Measurements from ENCODE around the gene GET4.

GET4 gene, protein sequence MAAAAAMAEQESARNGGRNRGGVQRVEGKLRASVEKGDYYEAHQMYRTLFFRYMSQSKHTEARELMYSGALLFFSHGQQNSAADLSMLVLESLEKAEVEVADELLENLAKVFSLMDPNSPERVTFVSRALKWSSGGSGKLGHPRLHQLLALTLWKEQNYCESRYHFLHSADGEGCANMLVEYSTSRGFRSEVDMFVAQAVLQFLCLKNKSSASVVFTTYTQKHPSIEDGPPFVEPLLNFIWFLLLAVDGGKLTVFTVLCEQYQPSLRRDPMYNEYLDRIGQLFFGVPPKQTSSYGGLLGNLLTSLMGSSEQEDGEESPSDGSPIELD

DNA sequence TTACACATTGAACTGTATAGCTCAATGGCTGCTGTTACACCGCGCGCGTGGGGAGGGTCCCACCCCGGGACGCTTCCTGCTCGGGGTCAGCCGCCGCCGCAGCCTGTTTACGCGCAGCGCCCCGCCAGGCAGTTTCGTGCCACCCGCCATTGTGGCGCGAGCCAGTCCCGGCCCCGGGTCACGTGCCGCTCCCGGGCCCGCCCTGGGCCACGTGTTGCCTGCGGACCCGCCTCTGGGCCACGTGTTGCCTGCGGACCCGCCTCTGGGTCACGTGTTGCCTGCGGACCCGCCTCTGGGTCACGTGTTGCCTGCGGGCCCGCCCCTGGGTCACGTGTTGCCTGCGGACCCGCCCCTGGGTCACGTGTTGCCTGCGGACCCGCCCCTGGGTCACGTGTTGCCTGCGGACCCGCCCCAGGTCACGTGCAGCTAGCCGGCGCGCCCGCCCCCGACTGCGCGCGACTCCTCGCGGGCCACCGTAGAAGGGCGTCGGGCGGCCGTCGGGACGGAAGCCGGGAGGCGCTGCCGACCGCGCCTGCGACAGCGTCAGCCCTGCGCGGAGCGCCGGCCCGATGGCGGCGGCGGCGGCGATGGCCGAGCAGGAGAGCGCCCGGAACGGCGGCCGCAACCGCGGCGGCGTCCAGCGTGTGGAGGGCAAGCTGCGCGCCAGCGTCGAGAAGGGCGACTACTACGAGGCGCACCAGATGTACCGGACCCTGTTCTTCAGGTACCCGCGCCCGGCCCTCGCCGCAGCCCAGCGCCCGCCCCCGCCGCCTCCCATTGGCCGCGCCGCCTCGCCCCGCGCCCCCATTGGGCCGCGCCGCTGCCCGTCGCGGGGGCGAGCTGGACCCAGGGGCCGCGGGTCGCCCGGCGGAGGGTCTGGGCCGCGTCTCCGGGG, at the start of gene GET4:
Gene GET4 (plus strand): TSS at position 478 of the 895 bp plus-strand sequence. CDS start 92 bp downstream, at position 570.
- DNase-seq = peak; percentile 95

DNA sequence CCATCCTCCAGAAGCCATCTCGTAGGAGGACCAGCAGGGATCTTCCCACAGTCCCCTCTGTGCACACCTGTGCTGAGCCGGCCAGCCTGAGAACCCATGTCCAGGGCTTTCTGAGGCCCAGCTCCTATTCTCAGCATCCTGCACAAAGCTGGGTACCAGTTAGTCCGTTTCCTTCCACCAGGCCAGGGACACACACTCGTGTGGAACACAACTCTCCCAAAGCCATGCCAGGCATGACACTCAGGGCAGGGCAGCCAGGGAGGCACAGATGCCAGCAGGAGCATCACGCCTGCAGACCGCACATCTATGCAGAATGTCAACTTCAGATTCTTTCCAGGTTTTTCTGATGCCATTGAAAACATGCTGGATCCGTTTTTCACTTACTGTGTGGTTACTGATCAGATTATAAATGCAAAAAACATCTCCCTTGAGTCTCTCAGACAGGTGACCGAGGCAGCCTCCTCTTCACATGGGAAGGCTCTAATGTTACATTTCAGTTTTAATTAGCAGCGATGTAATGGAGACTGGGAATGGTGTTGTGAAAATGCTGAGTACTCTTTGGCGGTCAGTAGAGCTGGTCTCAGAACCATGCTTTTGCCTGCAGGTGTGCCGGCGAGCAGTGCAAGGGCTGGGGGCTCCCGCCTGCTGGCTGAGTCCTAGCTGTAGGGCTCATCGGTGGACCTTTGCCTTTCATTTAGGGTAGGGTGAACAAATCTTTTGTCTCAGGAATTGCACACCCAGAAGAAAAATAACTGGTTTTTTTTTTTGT, 47.4 kb upstream of the GET4 start:
- DNase-seq = no peak

DNA sequence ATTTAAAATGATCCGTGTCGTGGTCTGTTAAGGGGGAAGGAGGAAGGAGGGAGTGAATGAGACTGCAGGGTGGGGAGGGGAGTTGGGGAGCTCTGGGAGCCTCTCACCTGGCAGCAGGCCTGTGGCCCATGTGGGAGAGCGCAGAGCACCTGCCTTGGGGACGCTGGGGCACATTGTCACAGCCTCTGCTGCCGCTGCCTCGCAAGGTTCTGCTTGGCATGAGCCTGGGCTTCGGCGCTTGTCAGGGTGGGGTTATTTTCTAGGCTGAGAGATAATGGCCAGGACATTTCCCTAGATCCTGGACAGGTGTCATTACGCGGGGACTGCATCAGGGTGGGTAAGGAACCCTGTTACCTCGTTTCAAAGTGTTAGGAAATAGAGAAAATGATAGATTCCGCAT, 46.3 kb upstream of the GET4 start:
- no peak for DNase-seq

DNA sequence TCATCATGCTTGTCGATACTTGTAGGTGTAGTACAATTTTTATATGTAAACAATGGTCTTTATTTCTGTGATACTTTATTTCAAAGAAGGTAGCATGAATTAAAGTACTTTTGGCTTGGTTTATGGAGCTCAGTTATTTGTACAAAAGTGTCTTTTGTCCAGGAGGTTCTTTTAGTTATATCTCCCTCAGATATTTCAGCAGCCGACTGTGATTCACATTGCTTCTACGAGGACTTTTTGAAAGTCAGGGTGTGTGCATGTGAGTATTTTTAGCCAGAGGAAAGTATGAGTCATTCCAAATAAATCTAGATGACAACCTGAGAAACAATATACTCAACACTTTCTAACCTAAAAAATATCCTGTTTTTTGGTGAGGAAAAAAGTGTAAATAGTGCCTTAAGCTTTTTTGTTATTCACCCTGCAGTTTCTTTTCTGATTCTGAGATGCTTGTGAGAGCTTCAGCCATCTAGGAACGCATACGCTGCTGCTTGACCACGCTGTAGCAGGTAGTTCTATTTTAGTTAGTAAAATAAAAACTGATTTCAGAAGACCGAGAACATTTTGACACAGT, 44.7 kb upstream of the GET4 start:
- peak; percentile 95 for DNase-seq

DNA sequence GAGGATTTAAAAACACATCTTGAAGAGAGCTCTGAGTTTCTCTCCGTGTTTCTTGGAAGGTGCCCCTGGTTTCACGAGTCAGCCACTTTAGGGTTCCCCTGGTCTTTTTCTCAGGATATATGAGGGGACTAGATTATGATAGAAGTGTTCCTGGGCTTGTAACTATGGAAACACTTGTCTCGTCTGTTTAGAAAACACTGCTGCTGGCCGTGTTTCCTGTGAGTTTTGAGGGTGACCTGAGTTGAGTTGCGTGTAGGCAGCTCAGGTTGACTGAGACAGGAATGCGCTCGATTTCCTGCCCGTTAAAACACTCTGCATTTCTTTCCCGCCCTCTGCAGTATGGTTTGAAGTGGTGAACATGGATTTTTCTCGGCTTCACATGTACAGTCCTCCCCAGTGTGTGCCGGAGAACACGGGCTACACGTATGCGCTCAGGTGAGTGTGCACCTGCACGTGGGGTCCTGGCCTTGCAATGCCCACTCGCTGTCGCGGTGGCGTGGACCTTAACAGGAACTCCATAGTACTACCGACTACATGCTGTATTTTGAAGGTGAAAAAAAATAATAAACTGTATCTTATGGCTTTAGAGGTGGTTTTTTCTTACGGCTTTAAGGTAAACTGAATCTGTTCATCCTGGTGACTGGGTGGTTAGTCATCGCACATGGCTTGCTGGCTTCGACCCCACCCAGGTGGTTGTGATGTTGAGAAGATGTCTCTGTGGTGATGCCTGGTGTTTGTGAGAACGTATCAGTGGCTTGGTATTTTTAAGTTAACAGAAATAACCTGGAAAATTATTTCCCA, 44.0 kb upstream of the GET4 start, which contains the start of gene SUN1:
Gene SUN1 (plus strand): TSS at position 310 of the 801 bp plus-strand sequence. CDS start 49 bp downstream, at position 359.
- DNase-seq = peak; percentile 99

DNA sequence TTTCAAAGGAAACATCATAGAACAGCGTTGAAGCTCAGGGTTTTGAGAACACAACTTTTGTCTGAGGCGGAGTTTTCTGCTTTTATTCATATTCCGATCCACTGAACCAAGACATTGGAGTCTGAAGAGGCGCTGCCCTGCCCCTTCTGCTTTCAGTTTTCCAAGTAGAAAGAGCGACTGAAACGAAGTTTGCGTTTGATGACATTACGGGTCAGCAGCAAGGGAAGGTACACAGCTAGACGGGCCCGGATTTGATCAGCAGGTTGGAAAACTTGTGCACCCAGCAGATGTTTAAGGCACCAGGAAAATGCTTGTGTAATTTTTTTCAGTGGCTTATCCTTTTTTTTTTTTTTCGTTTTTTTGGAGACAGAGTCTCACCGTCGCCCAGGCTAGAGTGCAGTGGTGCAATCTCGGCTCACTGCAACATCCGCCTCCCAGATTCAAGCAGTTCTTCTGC, 43.4 kb upstream of the GET4 start:
- no peak for DNase-seq

DNA sequence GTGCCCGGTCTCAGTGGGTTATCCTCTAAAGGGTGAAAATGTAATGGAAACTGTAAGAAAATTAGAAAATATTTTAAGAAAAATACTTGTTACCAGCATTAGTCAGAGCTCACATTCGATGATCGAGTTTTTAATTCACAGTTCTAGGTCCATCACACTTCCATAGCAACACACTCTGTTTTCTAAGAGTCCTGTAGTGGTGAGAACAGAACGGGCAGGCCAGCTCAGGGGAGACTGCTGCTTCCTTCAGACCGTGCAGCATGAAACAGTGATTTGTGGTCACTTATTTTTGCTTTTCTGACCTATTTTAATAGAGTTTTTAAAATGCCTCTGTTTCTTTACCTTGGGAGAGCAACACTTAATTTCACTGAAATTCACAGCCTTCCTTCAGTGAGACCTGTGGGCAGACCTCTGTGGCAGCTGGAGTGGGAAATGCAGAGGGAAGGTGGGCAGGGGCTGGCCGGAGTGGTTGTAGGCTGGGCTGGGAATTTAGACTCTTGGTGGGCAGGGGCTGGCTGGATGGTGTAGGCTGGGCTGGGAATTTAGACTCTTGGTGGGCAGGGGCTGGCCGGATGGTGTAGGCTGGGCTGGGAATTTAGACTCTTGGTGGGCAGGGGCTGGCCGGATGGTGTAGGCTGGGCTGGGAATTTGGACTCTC, 42.6 kb upstream of the GET4 start:
- no peak for DNase-seq

DNA sequence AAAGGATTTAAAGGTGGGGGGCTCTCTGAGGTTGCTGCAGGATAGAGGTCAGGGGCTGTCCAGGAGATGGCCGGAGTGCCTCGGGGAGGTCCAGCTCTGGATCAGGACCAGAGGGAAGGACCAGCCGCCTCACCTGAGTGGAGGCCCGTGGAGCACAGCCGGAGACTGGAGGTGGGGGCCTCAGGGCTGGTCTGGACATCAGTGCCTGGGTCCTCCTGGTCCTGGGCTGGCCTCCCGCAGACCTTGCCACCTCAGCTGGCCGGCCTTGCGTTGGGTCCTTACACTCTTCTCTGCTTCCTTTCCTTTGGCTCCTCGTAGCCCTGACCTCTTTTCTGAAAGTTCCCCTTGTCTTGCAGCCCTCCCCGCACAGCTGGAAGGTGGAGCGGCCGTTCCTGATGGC, 42.1 kb upstream of the GET4 start:
- DNase-seq = no peak

DNA sequence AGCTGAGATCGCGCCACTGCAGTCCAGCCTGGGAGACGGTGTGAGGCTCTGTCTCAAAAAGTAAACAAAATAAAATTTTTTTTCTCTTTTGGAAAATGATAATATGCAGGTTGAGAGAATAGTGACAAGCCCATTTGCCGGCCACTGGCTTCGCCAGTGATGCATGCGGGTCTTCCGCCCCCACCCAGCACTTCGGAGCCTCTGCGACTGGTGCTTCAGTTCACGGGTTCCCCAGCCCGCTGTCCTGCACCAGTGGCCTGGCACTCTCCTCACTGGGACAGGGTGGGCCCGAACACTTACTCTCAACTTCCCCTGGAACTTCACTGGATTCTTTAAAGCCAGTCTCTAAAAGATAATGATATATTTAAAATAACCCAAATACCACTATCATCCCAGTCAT, 41.3 kb upstream of the GET4 start:
- DNase-seq = no peak

DNA sequence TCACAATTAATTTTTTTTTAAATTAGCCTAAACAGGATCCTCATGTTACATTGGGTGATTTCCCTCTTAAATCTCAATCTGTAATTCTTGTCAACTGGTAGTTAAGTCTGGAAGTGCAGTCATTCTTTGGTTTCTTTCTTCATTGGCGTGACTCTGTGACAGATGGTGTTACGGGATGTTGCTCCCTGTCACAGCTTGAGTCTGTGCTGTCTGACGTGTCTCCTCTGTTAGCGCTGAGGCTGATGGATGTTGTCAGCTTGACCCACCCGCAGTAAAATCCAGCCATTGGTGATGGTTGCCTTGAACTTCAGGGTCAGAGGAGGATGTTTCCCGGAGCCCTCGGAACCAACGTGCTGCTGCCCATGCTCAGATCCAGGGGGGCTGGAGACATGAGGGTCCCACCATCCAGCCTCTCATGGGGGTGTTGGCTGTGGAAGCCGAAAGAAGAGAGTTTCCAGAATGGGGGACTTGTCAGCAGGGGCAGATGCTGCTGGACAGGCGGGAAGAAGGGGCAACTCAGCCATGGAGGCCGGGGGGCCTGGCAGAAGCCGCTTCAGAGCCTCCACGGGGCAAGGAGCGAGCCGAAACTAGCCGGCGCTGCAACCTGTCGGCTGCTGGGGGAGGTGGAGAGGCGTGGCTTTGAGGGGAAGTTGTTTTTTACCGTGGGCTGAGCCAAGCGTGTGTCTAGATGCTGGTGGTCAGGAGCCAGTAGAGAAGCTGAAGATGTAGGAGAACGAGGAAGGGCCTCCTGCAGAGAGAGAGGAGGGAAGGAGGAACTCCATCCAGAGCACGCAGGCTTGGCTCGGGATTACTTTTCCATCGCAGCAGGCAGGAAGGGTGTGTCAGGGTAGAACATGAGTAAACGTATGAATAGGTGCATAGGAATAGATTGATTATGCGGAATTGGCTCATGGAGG, 40.6 kb upstream of the GET4 start:
- DNase-seq = no peak

DNA sequence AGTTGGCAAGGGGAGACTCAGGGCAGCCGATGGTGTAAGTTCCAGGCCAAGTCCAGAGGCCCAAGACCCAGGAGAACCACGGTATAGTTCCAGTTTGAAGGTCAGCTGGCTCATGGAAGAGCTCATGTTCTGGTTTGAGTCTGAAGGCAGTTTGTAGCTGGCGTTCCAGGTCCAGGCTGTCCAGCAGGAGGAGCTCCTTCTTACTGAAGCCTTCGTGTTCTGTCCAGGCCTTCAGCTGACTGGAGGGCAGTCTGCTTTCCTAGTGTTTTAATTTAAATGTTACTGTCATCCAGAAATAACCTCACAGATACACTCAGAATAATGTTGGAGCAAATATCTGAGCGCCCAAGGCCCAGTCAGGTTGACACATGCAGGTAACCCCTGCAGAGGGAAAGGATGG, 39.9 kb upstream of the GET4 start:
- peak; percentile 26 for DNase-seq

DNA sequence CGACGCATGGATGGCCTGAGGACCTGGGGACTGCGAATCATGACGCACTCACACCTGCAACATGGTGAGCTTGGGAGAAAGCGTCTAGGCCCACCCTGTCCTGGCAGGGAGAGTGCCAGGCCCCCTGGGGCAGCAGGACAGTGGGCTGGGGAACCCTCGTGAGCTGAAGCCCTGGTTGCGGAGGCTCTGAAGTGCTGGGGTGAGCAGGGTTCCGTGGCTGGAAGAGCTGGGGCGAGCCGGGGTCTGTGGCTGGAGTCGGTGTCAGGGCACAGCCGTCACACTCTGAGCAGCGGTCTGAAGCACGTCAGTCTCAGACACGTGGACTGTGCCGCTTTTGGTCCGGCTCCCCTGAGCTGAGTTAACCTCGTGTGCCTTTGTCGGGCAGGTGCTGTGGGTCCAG, 39.4 kb upstream of the GET4 start:
- DNase-seq = no peak

DNA sequence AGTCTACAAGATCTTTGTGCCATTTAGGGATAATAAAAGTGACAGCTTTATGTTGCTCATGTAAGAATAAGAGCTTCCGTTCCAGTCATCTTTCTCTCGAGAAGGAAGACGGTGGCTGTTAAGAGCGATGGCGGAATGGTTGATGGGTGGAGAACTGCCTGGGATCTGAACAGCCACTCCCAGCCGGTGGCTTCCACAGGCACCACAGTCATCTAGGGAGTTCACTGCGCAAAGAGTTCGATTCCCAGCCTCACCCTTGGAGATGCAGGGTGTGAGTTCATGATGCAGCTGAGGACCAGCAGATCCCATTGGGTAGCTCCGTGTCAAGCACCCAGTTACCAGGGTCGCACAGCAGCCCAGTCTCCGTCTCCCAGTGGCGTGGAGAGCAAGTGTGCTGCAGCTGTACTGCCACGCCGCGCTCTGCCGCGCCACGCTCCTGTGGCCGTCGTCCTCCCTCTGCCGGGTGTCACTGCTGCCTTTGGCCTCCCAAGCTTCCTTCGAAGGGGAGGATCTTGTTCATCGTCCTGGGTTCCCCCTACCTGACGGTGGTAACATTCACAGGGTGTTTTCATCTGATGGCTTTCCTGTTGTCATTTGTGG, 36.3 kb upstream of the GET4 start:
- DNase-seq = no peak

DNA sequence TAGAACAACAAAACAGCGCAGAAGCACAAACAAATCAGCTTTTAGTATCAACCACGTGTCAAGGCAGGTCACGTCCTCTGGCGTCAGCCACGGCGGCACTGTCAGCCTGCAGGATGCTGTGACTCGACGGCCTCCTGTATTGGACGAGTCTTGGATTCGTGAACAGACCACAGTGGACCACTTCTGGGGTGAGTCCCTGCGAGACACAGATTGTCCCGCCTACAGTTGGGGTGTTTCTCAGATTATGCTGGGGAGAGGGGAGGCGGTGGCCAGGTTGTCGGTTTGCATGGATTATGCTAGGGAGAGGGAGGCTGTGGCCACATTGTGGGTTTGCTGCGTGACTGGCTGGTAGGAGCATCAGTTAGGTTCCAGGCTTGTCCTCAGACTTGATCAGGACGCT, 34.4 kb upstream of the GET4 start:
- no peak for DNase-seq

DNA sequence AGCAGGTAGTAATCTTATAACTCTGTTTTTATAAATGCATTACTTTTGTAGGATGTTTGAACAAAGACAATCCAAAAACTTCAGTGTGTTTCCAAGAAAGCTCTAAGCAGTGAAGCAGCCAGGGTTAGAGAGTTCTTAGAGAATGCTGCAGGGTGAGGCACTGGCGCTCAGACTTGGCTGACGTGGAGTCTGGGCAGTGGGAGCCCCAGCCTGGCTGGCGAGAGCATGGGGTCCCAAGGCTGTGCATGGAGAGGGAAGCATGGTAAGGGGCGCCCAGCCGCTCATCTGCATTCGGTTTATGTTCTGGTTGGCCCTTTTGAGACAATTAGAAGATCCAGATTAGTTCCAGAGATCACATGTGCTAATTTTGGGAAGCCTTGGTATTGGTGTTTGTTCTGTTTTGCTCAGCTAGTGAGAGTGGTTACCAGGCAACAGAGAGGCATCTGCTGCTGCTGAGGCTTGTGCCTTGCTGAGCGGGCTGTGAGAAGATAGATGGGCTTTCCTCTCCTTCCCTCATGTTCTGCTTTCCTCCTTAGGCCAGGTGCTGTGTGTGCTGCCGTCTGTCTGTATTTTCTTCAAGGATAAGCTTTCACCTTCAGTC, 33.8 kb upstream of the GET4 start:
- no peak for DNase-seq

DNA sequence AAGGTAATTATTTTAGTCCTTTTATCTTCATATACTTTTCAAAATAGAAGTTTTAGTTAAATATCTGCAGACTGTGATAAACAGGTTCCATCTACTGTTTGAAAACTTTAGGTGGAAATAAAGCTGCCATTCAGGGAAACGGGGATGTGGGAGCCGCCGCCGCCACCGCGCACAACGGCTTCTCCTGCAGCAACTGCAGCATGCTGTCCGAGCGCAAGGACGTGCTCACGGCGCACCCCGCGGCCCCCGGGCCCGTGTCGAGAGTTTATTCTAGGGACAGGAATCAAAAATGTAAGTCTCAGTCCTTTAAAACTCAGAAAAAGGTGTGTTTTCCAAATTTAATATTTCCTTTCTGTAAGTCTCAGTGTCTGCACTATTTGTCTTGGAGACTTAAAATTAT, 33.1 kb upstream of the GET4 start:
- DNase-seq = no peak

DNA sequence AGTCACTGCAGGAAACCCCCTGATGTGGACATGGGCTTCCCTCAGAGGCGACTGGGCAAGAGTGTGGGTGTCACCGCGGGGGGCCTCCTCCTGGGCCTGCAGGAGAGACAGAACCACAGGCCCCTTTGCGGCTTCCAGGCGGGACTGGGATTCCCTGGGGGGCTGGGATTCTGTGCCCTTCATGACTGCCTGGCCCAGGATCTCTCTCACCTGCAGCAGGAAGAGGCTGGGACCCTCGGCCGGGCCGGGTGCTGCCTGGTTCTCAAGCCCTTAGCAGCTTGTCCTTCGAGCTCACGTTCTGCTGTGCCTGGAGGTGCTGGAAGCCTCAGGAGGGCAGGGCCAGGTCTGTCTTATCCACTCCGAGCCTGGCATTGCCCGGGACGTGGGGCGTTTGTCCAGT, 32.3 kb upstream of the GET4 start:
- no peak for DNase-seq

DNA sequence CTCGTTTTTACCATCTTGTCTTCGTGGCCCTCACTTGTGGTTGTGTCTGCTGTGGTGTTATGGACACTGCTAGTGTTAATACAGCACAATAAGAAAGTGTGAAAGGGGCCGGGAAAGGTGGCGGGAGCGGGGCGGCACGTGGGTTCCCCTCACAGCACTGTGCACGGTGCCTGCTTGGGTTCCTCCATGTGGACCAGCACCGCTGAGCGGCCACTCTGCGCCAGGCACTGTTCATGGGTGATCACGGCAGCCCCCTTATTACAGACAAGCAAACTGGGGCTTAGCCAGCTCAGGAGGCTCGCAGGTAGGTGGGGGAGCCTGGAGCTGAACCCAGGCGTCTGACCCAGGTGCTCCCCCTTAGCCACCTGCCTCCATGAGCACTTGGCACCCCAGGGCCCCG, 31.8 kb upstream of the GET4 start:
- no peak for DNase-seq

DNA sequence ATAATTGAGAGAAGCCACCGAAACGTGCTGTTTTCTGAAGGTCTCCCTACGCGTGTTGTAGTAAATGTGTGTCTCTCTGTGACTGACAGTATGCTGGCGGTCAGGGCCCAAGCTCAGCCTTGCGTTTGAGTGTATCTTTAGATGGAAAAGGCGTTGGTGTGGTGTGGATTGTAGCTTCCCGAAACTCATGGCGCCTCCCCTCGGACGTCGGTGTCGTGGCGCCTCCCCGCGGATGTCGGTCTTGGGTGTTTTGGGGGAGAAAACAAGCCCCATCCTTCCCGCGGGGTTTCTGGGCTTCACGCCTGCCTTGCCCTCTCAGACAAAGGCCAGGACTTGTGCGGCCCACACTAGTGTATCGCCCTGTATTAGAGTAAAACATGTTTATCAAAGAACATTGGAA, 31.3 kb upstream of the GET4 start:
- no peak for DNase-seq

All from NCI-H226 (cell line).